GM21723 (cell line): ENCODE measurements around the gene GNB2.
"Not testable (repeated sequence)": the region's sequence is repeated elsewhere in the genome, so short reads cannot be mapped to it uniquely, and the experiment has no call there.

ENCODE experiments used
- ATAC-seq: cut with Tn5 transposase; IDR thresholded peaks from one replicate; pipeline ENCODE4 v1.9.1; 2021; ENCODE audit warnings: mild to moderate bottlenecking, moderate library complexity; ENCODE audit not compliant: unreplicated experiment

Gene GNB2

DNA sequence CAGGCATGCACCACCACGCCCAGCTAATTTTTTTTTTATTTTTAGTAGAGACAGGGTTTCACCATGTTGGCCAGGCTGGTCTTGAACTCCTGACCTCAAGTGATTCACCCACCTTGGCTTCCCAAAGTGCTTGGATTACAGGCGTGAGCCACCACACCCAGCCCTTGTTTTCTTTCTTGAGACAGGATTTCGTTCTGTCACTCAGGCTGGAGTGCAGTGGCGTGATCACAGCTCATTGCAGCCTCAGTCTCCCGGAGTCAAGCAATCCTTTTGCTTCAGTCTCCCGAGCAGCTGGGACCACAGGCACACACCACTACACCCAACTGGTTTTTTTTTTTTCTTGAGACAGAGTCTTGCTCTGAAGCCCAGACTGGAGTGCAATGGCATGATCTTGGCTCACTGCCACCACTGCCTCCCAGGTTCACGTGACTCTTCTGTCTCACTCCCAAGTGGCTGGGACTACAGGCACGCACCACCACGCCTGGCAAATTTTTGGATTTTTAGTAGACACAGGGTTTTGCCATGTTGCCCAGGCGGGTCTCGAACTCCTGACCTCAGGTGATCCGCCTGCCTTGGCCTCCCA, 11.3 kb upstream of the GNB2 start:
- not testable (repeated sequence) for ATAC-seq

DNA sequence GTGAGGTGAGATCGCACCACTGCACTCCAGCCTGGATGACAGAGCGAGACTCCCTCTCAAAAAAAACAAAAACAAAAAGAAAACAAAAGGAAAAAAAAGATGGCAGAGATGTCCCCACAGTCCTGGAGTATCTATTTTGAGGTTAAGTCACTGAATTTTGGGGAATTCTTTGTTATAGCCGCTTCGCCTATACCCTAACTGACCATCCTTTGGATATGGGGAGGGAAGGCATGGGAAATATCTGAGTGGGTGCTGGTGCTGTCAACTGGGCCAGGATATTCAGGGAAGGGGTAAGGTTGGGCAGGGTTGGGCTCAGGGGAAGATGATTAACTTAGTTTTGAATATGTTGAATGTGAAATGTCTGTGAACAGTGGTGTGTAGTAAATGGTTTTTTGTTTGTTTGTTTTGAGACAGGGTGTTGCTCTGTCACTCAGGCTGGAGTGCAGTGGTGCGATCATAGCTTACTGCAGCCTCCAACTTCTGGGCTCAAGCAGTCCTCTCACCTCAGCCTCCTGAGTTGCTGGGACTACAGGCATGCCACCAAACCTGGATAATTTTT, 8.3 kb upstream of the GNB2 start:
- ATAC-seq, result no peak

DNA sequence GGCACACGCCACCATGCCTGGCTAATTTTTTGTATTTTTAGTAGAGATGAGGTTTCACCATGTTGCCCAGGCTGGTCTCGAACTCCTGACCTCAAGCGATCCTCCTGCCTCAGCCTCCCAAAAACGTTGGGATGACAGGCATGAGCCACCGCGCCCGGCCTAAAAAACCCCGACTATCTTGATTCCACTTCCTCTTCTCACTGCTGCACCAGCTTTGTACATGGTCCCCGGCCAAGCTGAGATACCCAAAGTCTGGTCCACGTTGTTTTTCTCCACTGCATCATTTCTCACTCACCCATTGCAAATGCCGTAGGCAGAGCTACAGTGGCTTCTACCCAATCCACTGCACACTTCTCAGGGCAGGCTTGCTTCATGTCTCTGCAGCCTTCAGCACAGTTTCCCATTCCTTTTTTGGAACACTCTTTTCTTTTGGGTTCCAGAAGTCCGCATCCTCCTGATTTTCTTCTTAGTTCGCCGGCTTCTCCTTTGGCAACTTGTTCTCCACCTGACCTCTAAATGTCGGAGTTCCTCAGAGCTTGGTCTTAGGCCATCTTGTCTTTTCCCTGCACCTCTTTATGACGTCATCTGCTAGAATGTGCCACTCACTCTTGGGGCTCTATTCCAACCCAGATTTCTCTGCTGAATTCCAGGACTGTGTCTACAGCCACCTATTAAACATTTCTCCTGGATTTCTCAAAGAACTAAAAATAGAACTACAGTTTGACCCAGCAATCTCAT, 6.0 kb upstream of the GNB2 start:
- no peak for ATAC-seq

DNA sequence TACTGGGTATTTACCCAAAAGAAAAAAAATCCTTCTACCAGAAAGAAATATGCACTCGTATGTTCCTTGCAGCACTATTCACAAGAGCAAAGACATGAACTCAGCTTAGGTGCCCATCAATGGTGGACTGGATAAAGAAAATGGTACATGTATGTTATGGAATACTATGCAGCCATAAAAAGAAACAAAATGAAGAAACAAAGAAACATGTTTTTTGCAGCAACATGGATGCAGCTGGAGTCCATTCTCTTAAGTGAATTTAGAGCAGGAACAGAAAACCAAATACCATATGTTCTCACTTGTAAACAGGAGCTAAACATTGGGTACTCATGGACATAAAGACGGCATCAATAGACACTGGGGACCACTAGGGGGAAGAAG, 5.5 kb upstream of the GNB2 start:
- ATAC-seq, result no peak

DNA sequence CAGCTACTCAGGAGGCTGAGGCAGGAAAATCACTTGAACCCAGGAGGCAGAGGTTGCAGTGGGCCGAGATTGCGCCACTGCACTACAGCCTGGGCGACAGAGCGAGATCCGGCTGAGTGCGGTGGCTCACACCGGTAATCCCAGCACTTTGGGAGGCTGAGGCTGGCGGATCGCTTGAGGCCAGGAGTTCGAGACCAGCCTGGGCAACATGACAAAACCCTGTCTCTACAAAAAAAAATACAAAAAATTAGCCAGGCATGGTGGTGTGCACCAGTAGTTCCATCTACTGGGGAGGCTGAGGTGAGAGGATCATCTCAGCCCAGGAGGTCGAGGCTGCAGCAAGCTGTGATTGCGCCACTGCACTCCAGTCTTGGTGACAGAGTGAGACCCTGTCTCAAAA, 4.4 kb upstream of the GNB2 start:
- ATAC-seq, result not testable (repeated sequence)

DNA sequence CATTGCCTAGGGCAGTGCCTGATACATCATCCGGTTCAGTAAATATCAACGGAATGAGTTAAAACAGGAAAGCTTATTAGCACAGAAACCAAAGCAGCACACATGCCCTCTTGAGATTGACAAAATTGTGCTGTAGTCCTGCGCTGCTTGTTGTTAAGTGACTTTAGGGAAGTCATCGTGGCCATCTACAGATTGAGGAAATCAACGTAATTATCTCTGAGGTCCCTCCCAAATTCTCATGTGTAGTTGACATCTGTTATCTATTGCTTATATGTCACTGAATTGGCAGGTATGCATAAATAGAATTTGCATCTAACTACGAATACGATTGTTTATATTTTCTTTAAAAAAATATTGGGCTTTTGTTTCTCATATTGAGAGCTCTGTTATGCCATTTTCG, 3.5 kb upstream of the GNB2 start:
- no peak for ATAC-seq

DNA sequence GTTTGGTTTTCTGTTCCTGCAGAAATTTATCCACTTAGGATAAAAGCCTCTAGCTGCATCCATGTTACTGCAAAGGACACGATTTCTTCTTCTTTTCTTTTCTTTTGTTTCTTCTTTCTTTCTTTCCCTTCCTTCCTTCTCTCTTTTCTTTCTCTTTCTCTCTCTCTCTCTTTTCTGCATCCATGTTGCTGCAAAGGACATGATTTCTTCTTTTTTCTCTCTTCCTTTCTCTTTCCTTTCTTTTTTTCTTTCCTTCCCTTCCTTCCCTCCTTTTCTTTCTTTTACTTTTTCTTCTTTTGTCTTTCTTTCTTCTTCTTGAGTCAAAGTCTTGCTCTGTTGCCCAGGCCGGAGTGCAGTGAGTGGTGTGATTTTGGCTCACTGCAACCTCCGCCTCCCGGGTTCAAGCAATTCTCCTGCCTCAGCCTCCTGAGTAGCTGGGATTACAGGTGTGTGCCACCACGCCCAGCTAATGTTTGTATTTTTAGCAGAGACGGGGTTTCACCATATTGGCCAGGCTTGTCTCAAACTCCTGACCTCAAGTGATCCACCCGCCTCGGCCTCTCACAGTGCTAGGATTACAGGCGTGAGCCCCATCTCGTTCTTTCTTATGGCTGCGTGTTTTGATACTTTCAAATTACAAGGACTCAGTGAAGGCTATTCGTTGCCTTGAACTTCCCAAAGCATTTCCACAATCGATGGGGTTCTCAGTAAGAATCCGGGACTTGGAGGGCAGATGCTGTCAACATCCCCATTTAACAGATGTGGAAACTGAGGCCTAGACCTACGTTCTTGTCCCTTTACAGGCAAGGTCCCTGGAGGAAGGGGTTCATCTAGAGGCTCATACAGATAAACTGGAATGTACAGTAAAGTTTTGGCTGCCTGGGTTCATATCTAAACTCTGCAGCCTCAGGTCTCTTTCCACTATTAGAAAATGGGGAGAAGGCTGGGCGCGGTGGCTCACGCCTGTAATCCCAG, 1.9 kb upstream of the GNB2 start:
- ATAC-seq, result no peak

DNA sequence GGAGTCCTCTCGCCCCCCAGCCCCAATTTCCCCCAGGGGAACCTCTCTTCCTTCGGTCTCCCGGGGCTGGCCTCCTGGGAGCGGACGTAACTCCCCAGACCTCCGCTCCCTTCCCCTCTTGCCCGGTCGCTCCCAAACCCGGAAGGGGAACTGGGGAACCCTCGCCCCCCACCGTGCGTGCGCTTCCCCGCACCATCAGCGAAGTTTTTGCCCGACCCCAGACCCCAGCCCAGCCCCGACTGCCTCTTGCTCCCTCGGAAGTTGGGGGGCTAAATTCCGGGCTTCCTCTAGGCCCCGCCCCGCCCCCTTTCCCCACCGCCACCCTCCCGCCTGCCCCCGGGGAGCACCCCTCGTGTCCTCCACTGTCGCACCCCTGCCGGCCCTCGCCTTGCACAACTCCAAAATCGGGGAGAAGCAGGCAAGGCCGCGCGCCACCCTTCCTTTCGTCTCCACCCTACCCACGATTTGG, 436 bp downstream of the GNB2 start:
- peak; percentile 0 for ATAC-seq

DNA sequence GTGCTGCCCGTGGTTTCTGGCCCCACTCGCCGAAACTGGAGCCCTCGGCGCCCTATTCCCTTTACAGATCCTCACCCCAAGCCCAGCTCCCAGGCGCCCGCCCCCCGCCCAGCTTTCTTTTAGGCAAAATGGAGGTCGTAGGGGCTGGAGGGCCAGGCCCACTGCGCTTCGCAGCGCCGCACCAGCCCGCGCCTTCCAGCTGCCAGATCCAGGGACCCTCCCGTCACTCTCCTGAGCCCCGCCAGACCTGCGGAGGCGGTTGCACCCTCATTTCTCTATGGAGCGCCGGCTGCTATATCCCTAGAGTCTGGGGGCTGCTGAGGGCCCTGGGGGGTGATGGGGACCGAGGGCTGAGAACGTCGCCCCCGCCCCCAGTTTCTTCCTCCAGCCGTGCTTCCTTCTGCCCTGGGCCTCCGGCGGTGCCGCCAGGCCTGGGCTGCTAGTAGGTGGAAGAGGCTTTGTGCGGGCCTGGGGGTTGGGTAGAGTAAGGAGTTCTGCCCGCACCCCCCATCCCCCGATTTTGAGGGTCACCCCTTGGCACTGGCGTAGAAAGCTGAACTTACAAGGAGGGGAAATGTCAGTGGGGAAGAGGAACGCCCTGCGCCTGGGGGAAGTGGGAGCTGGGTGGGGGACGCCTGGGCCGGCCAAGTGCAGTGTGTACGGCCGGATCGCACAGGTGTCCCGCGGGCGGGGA, 1.0 kb downstream of the GNB2 start:
- ATAC-seq, result no peak

DNA sequence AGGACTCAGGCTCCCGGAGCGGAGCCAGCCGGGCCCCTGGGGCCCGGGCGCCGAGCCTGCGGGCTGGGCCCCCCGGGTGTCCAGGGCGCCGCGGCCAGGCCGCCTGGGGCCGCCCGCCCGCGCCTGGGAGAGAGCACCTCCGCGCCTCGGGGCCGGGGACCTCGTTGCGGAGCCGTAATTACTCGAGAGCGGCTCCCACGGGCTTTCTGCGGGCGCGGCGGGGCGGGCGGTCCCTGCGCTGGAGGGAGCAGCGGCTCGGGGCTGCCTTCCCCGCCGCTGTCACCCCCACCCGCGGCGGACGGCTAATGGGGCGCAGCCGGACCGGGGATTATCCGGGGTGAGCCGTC, 1.5 kb downstream of the GNB2 start:
- no peak for ATAC-seq

DNA sequence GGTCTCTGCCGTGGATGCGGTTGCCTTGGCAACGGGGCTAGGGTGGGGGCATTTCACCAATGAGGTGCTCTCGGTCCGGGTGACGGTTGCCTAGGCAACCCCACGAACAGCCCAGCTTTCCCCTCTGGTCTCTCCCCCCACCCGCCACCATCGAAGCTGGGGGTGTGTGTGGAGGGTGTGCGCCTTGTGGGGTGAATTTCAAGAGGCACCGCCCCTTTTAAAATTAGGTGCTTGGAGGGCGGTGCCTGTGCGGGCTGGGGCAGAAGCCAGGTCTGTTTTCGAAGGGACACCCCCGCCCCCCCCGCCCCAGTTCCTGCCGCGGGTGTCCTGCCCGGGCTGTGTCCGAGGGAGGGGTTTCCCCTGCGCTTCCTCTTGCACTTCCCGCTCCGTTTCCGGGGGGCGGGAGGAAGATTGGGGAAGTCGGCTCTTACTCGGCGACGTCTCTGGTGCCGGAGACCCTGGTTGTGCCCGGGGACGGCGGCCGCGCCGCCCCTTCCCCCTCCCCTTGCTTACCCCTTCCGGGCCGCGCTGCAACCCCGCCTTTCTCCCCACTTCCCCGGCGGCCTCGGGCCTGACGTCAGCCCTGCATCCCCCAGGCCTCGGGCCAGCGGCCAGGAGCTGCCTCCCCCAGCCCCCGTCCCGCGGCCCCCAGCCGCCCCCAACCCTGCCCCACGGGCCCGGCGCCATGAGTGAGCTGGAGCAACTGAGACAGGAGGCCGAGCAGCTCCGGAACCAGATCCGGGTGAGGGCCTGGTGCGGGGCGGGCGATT, 2.2 kb downstream of the GNB2 start:
- ATAC-seq, result peak; percentile 34

DNA sequence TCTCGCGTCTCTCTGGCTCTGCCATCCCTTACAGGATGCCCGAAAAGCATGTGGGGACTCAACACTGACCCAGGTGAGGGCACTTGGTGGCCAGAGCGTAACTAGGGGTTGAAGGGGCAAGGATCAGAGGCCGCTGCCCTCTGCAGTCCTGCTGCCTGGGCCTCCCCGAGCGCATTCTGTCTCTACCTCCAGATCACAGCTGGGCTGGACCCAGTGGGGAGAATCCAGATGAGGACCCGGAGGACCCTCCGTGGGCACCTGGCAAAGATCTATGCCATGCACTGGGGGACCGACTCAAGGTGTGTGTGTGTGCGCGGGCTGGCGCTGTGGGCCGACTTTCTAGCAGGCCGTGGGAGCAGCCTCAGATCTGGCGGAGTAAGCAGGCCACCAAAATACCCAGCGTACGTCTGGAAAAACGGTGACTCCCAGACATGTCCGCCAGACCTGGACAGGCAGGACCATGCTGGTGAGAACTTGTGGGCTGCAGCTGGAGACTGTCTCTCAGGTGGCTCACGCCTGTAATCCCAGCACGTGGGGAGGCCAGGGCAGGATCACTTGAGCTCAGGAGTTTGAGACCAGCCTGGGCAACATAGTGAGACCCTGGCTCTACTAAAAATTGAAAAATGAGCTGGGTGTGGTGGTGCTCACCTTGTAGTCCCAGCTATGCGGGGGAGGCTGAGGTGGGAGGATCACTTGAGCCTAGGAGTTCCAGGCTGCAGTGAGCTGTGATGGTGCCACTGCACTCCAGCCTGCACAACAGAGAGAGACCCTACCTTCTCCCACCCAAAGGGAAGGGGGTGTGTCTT, 3.2 kb downstream of the GNB2 start:
- ATAC-seq, result no peak

DNA sequence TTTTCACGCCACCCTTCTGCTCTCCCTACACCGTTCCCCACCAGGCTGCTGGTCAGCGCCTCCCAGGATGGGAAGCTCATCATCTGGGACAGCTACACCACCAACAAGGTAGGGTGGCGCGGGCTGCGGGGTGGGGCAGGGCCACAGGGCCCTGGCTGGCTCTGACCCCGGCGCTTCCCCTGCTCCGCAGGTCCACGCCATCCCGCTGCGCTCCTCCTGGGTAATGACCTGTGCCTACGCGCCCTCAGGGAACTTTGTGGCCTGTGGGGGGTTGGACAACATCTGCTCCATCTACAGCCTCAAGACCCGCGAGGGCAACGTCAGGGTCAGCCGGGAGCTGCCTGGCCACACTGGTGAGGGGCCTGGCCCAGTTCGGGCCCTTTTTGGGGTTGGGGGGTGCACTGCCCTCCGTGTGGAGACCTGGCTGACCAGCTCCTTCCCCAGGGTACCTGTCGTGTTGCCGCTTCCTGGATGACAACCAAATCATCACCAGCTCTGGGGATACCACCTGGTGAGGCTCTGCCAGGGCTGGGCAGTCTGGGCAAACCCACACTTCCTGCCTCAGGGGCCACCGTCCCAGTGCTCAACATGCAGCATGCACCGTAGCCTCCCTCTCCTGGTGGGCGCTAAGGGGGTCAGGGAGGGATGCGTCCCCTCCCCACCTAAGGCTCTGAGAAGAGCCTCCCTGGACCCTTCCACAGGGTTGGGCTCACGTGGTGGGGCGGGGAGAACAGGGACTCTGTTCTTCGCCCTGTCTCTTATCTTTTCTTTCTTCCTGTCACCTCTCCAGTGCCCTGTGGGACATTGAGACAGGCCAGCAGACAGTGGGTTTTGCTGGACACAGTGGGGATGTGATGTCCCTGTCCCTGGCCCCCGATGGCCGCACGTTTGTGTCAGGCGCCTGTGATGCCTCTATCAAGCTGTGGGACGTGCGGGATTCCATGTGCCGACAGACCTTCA, 4.0 kb downstream of the GNB2 start:
- ATAC-seq, result no peak

DNA sequence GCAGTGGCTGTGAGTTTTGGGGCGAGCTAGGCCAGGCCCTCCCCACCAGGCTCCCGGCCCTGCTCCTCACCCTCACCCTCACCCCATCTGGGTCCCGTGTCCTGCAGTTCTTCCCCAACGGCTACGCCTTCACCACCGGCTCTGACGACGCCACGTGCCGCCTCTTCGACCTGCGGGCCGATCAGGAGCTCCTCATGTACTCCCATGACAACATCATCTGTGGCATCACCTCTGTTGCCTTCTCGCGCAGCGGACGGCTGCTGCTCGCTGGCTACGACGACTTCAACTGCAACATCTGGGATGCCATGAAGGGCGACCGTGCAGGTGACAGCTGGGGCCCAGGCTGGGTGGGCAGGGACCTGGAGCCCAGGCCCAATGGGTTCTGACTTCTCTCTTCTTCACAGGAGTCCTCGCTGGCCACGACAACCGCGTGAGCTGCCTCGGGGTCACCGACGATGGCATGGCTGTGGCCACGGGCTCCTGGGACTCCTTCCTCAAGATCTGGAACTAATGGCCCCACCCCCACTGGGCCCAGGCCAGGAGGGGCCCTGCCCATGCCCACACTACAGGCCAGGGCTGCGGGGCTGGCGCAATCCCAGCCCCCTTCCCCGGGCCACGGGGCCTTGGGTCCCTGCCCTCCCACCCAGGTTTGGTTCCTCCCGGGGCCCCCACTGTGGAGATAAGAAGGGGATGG, 4.9 kb downstream of the GNB2 start:
- no peak for ATAC-seq

DNA sequence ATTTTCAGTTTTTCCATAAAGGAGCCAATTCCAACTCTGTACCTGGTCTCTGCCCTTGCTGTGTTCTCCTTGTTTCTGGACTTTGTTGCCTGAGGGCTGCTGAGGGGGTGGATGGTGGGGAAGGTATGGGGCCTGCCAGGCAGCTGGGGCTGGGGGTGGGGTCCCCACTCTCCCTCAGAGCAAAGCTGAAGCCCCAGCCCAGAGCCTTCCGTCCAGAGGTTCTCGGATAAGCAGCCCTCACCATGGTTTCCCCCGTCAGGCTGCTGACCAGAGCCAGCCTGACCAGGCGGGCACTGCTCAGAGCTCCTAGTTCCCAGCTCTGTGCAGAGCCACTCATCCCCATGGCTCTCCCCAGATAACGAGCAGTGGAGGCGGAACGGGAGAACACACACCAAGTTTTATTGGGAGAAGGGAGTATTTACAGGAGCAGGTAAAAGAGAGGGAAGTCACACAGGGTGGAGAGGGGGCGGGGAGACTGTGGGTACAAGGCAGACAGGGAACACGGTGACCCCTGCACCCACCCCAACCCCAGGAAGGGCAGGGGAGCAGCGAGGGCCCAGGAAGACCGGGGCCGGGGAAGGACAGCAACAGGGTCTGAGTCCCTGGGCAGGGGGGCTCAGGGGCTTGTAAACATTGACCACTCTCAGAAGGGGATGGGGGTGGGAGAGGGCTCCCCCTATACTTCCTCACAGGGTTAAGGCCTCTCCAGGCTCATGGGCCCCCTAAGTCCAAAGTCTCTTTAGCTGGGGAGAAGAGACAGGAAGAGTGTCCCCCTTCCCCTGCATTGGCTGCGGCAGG, 5.8 kb downstream of the GNB2 start:
- no peak for ATAC-seq

DNA sequence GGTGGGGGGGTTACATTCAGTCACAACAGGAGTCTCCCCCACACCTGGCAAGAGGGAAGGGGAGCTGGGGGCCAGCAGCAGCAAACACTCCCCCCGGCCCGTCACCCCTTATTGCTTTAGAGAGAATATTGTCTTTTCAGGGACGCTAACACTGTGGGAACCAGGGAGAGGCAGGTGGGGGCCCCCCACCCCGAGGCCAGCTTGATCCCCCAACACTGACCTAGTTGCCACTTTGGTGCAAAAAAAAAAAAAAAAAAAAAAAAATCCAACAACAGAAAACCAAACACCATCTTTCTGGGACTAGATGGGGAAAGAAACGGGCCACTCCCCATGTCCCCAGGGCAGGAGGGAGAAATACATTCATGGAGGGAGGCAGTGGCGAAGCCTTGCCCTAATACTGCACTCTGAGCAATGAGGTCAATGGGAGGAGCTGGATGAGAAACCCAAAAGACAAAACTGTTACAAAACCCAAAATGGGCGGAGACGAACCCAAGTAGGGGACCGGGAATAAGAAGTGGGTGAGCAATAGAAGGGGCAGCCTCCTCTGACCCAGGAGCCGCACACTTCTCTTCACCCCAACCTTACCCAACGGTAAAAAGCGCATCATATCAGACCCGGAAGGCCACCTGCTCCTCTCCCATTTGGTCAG, 6.5 kb downstream of the GNB2 start:
- no peak for ATAC-seq
